Left ventricle myocardium inferior (tissue), 1 donor: ENCODE measurements around the gene RCE1. TPM values are rescaled to one million over a fixed set of nuclear protein-coding genes. Genes with fewer than 3 reads are reported as not detected.

ENCODE experiments used
- DNase-seq: peaks from one replicate; pipeline ENCODE4 v3.0.0-alpha.2; 2020
- H3K27ac ChIP-seq: fragments of 200-600 bp; replicated peaks from 2 replicates; pipeline ENCODE4 v1.8.0; 2021
- H3K27me3 ChIP-seq: fragments of 200-600 bp; 2 replicates; pipeline ENCODE4 v1.8.0; 2021; ENCODE audit warnings: low read depth
- H3K36me3 ChIP-seq: fragments of 200-600 bp; 2 replicates; pipeline ENCODE4 v1.8.0; 2021
- H3K4me1 ChIP-seq: fragments of 200-600 bp; 2 replicates; pipeline ENCODE4 v1.8.0; 2021
- H3K4me3 ChIP-seq: fragments of 200-600 bp; 2 replicates; pipeline ENCODE4 v1.8.0; 2021; ENCODE audit warnings: mild to moderate bottlenecking, moderate library complexity
- H3K9me3 ChIP-seq: fragments of 200-600 bp; replicated peaks from 2 replicates; pipeline ENCODE4 v1.8.0; 2021
- CTCF ChIP-seq: fragments of 200-600 bp; IDR thresholded peaks from 2 replicates; pipeline ENCODE4 v1.8.0; 2021; ENCODE audit warnings: antibody characterized with exemption, mild to moderate bottlenecking, borderline replicate concordance
- intact Hi-C: fragments of 100-400 bp; cut with micrococcal nuclease; formaldehyde crosslinking; loops from one replicate; pipeline ENCODE4 v1.11.0; 2022
- total RNA-seq: library from RNA; stranded (reverse); fragmentation: NEBNext Ultra II Directional; extraction: Animal tissue kit (Norgen Biotek cat#: 25700); gene quantifications from one replicate; pipeline ENCODE4 v1.2.1, GENCODE V29; 2021
- donor health status: DM: no; HTN: yes; CAD: no; lungs with severe emphysema.

Gene RCE1
- total RNA-seq, 1 donor from 2014 or later = 5.1 TPM

DNA sequence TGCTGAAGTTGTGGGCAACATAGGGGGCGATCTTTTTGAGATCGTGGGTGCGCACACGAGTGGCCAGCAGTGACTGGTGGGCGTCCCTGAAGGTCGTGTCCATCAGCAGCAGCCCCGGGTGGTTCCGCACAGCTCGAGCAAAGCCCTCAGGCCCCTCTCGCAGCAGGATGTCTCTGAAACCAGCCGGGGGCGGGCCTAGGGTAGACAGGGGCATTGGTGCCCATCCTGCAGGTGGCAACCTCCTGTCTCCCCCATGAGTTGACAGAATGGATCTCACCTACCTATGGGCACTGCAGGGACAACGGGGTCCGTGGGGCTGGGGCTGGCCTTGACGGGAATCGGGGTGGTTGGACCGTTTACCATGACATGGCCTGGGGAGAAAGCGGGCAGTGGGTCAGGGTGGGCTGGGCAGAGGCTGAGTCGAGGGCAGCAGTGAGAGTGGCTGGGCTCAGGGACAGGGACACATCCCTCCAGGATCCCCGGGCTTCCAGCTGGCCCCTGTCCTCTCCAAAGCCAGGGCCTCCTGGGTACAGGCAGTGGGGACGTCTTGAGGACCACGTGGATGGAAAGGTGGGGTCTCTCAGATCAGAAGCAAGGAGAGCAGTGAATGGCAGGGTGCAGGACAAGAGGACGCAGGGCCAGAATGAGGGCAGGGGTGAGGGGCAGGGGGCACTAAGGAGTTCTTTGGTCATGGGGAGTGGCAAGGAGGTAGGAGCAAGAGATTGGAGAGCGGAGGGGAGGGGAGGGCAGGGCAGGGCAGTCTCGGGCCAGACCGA, 9.4 kb downstream of the RCE1 start:
- Histone ChIP-seq H3K4me3 (no peak overlapping the region), H3K4me1 (peaks cover 15% of the 10 kb centered on the region), H3K27ac (no peak overlapping the region), H3K27me3 (no peaks in the 10 kb centered on the region), H3K36me3 (no peaks in the 10 kb centered on the region), H3K9me3 (no peaks in the 10 kb centered on the region)
- DNase-seq = no peak
- TF ChIP-seq CTCF = no peak
- intact Hi-C loops = no loop called here

GRCh38 chr11:66853242-66854229, 10.3 kb downstream of the RCE1 start:
- H3K9me3 ChIP-seq = no peaks in the 10 kb centered on the region
- H3K36me3 ChIP-seq = peaks cover 3% of the 10 kb centered on the region
- intact Hi-C loops = no loop called here
- no peak overlapping the region for H3K27ac ChIP-seq
- no peaks in the 10 kb centered on the region for H3K27me3 ChIP-seq
- peaks cover 15% of the 10 kb centered on the region for H3K4me1 ChIP-seq
- H3K4me3 ChIP-seq = no peak overlapping the region
- no peak for DNase-seq
- no peak for TF ChIP-seq CTCF

DNA sequence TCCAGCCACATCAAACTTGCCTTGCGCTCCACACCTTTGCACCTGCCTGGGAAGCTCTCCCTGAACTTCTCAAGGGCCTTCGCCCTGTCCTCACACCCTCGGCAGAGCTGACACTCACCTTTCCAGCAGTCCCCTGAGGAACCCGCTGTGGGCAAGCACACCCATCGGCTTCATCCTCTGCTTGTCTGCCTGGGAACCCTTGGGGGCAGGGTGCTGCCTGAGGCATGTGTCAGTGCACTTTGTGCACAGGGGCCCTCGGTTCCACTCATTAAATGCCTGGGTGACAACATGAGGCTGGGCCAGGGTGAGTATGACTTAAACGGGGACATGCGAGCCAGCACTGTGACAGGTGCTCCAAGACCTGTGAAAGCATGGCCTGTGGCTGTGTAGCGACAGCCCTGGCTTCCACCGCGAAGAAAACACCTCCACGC, 11.0 kb downstream of the RCE1 start:
- no peak for DNase-seq
- no peaks in the 10 kb centered on the region for H3K9me3 ChIP-seq
- no peak for TF ChIP-seq CTCF

GRCh38 chr11:66854729-66855211, 11.5 kb downstream of the RCE1 start:
- H3K27ac ChIP-seq = no peak overlapping the region
- DNase-seq = no peak
- intact Hi-C loops = no loop called here

More for the DNA sequence above, 11.0 kb downstream of the RCE1 start:
- Histone ChIP-seq H3K36me3 (peaks cover 3% of the 10 kb centered on the region), H3K27ac (no peak overlapping the region), H3K4me3 (no peak overlapping the region), H3K4me1 (peaks cover 15% of the 10 kb centered on the region), H3K27me3 (no peaks in the 10 kb centered on the region)
- intact Hi-C loops = no loop called here

More at GRCh38 chr11:66854729-66855211, 11.5 kb downstream of the RCE1 start:
- no peaks in the 10 kb centered on the region for H3K9me3 ChIP-seq
- H3K4me3 ChIP-seq = no peak overlapping the region
- TF ChIP-seq CTCF = no peak
- H3K27me3 ChIP-seq = no peaks in the 10 kb centered on the region
- peaks cover 15% of the 10 kb centered on the region for H3K4me1 ChIP-seq
- peaks cover 3% of the 10 kb centered on the region for H3K36me3 ChIP-seq
